Hippocampal formation (tissue), 2 donors: Measurements from ENCODE around the gene CASP2.

Experiments used
- DNase-seq, 2 donors: peaks; one replicate each; lab custom pipeline; 2025; lab: John Stamatoyannopoulos, UW

CASP2 gene

GRCh38 chr7:143295870-143296269 is 7.7 kb downstream of the CASP2 start:
- no peak for DNase-seq

GRCh38 chr7:143296686-143297085 is 8.5 kb downstream of the CASP2 start:
- DNase-seq: no peak

GRCh38 chr7:143299346-143299745 is 11.2 kb downstream of the CASP2 start:
- no peak for DNase-seq

GRCh38 chr7:143299840-143300239 is 11.7 kb downstream of the CASP2 start:
- no peak for DNase-seq

DNA sequence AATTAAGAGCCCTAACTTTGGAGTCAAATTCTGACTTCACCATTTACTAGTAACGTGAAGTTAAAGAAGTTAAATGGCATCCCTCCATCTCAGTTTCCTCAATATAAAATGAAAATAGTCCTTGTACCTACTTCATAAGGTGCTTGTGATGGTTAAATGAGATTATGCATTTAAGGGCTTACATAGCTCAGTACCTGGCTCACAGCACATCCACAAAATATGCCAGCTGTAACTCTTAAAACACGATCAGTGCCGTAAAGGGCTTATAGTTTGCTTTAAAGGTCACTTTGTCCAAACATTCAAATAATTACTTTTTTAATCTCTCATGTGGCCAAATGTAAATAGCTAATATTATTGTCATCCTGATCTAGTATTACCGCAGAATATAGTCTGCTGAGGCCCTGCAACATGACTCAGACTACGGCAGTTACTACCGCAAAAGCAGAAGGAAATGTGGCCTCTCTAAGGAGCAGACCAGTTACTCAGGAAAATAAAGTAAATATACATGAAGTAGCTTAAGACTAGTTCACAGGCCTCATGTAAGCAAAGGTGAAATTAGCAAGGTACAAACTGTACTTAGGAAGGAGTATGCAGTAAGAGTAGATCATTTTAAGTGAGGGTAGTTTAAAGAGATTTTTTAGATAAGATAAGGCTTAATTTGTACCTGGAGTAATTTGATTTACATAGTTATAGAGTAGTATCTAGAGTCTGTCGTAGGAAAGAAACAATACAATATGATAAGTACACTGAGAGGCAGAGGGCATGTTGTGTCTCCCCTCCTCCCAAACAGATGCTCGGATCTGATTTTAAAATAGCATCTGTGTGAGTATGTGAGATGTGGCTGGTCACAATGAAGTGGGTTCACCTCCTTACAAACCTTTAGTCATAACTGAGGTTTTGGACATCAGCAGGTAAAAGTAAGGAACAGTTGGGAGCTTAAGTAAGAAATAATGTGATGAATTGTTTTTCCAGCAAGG is 13.1 kb downstream of the CASP2 start:
- DNase-seq: no peak

DNA sequence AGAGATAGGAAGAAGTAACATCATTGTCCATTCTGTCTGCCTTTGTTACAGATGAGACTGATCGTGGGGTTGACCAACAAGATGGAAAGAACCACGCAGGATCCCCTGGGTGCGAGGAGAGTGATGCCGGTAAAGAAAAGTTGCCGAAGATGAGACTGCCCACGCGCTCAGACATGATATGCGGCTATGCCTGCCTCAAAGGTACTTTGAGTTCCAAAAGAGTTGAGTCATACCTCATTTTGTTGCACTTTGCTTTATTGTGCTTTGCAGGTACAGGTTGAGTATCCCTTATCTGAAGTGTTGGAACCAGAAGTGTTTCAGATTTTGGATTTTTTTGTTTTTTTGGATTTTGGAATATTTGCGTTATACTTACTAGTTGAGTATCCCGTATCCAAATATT is 15.6 kb downstream of the CASP2 start:
- no peak for DNase-seq

DNA sequence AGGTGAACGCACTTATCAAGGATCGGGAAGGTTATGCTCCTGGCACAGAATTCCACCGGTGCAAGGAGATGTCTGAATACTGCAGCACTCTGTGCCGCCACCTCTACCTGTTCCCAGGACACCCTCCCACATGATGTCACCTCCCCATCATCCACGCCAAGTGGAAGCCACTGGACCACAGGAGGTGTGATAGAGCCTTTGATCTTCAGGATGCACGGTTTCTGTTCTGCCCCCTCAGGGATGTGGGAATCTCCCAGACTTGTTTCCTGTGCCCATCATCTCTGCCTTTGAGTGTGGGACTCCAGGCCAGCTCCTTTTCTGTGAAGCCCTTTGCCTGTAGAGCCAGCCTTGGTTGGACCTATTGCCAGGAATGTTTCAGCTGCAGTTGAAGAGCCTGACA is 16.8 kb downstream of the CASP2 start:
- DNase-seq: no peak

GRCh38 chr7:143305423-143306070 is 17.4 kb downstream of the CASP2 start:
- DNase-seq: peak; percentile 42 to 50

GRCh38 chr7:143308632-143309031 is 20.5 kb downstream of the CASP2 start:
- no peak for DNase-seq

- no peak for DNase-seq
These were observed 26.0 kb downstream of the CASP2 start for GRCh38 chr7:143314127-143314526.

- DNase-seq: no peak
These were observed 27.6 kb downstream of the CASP2 start, which contains the start of gene CLCN1 for GRCh38 chr7:143315776-143316175. Gene CLCN1, plus strand, starts transcription at chr7:143316111. Its CDS starts 102 bp downstream, at chr7:143316213.

DNA sequence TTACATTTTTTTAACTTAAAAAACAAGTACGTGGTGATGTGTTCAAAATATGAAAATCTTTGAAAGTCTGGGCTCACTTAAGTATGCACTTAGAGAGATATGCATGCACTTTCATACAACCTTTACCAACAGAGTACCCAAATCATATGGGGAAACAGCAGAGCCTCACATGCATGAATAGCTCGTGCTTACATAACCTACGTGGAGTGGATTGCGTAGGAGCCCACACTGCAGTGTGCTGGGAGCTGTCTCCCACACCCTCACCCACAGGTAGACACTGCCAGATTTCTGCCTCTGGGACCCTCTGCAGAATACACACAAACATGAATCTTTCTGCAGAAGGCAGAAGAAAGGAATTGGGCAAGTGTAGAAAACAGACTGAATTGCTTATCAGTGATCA is 28.3 kb downstream of the CASP2 start:
- no peak for DNase-seq

GRCh38 chr7:143318661-143319060 is 30.5 kb downstream of the CASP2 start:
- no peak for DNase-seq

- no peak for DNase-seq
These were observed 32.5 kb downstream of the CASP2 start for GRCh38 chr7:143320620-143321019.

DNA sequence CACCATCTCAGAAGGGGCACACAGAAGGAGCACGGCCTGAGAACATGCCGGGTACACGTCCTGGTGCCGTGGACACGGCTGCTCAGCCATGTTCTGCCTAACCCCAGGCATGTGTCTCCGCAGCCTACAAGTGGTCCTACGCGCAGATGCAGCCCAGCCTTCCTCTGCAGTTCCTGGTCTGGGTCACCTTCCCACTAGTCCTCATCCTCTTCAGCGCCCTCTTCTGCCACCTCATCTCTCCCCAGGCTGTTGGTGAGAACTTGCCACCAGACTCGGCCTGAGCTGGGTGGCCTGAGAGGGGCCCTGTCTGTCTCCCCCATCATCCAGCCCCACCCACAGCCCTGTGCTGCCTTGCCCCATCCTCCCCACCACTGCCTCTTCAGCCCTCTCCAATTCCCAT is 33.1 kb downstream of the CASP2 start:
- no peak for DNase-seq

- peak in 1 of 2 donors; percentile 23 for DNase-seq
These were observed 33.6 kb downstream of the CASP2 start for GRCh38 chr7:143321734-143322133.

- no peak for DNase-seq
These were observed 34.8 kb downstream of the CASP2 start for GRCh38 chr7:143322760-143323633.

DNA sequence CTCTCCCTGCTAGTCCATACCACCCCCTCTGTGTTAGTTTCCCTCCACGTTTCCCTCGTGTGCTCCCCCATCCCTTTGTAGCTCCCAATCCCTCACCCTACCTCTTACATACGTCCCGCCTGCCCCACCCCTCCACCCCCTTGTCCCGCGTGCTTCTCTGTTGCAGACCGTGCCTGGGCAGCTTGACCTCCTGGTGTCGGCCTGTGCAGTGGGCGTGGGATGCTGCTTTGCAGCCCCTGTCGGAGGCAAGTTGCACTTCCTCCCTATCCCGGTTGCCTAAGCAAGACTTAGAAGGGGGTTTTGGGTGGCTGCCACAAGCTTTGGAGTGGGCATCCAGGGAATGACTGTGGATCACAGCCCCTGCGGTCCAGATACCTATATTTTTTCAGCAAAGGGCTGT is 35.5 kb downstream of the CASP2 start:
- no peak for DNase-seq

DNA sequence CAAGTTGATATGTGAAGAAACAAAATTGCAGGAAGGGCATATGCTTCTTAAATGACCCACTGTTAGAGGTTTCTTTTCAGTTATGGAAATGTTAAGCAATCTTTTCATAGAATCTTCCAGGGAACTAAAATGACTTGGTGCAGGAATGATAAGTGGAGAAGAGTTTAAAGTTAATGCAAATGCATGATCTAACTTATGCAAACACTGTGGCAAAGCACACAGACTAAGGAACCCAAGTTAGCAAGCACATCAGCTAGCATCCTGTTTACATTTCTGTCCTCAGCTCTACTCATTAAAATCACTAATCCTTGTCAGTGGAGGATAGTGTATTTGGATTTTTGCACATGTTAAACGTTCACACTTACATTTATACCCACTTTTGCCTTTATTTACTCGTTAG is 37.1 kb downstream of the CASP2 start:
- no peak for DNase-seq

- DNase-seq: no peak
These were observed 39.8 kb downstream of the CASP2 start for GRCh38 chr7:143327903-143328302.

- no peak for DNase-seq
These were observed 41.5 kb downstream of the CASP2 start for GRCh38 chr7:143329471-143330170.
